Muscle of back (tissue), 13 donors: ENCODE results near the gene ZFP64. TPM values are rescaled to one million over a fixed set of nuclear protein-coding genes. Genes with fewer than 3 reads are reported as not detected.
"Not testable (repeated sequence)": the region's sequence is repeated elsewhere in the genome, so short reads cannot be mapped to it uniquely, and the experiment has no call there.

Source experiments
- DNase-seq, 3 donors: peaks; one replicate each; pipeline versions ENCODE4 v3.0.0 to v3.0.0-alpha.2; 2013
- long read RNA-seq, 9 donors: transcript quantifications; one replicate each; lab custom pipeline, GENCODE V29; 2026
- polyA plus RNA-seq, 10 donors: library from polyadenylated mRNA; unstranded; fragments of 120-200 nt; gene quantifications; one replicate each; pipeline ENCODE4 v1.2.1, GENCODE V29; 2013; ENCODE audit not compliant: insufficient read length in 10 of 10

The ZFP64 gene
- polyA plus RNA-seq: 10 to 100 TPM; 11.1 to 16.6 (median 12.7) TPM
- long read RNA-seq, donor 1, partial matches to known transcripts: 0 of 4 reads
- long read RNA-seq, donor 1, other reads (novel, unspliced or antisense): 0 of 4 reads
- long read RNA-seq, donor 2, partial matches to known transcripts: 5 of 6 reads
- long read RNA-seq, donor 2, other reads (novel, unspliced or antisense): 0 of 6 reads
- long read RNA-seq, donor 3: 0 reads
- long read RNA-seq, donor 4: 0 reads
- long read RNA-seq, donor 5, partial matches to known transcripts: 0 of 4 reads
- long read RNA-seq, donor 5, other reads (novel, unspliced or antisense): 0 of 4 reads
- long read RNA-seq, donor 6, partial matches to known transcripts: 0 of 2 reads
- long read RNA-seq, donor 6, other reads (novel, unspliced or antisense): 0 of 2 reads
- long read RNA-seq, donor 7, partial matches to known transcripts: 0 of 2 reads
- long read RNA-seq, donor 7, other reads (novel, unspliced or antisense): 0 of 2 reads
- long read RNA-seq, donor 8, partial matches to known transcripts: 0 of 3 reads
- long read RNA-seq, donor 8, other reads (novel, unspliced or antisense): 0 of 3 reads
- long read RNA-seq, donor 9: 0 reads

- peak; percentile 76 to 96 (median 87) for DNase-seq
Observed at GRCh38 chr20:52191132-52191915, at the start of gene ZFP64. Gene ZFP64 (minus strand): TSS chr20:52191779. CDS start chr20:52191636, 143 bp downstream.

DNA sequence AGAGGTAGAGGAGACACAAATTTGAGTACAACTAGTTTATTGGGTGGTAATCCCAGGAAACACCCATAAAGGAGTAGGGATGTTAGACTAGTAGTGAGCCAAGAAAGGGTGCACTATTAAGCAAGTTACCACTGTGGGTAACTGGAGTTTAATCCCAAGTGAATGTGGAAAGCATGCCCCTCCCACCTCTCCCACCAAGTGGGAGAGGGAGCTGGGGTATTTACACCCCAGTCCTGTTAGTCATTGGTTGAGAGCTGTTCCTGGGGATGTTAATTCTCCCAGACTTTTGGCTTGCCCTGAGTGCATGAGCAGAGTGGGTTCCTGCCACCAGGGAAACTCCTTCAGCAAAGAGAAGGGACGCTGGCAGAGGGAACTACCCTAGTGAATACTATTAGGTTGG, 49.2 kb upstream of the ZFP64 start:
- DNase-seq: no peak

DNA sequence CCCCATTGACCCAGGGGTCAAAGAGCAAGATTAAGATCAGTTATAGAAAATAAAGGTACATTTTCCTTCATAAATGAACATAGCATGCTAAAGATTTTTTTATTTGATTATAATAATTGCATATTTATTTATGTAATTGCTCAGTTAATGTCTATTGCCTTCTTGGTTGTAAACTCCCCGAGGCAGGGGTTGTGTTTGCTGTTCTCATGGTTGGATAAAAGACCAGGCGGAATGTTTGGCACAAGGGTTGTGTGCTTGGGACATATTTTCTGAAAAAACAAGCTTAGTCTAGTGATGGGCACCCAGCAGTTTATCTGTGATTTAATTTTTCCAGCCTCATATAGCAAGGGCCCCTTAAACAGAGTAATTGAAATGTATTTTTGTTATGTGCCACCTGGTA, 47.5 kb upstream of the ZFP64 start:
- no peak for DNase-seq

GRCh38 chr20:52236292-52236691, 44.7 kb upstream of the ZFP64 start:
- no peak for DNase-seq

GRCh38 chr20:52235129-52235528, 43.5 kb upstream of the ZFP64 start:
- DNase-seq: no peak

- DNase-seq: no peak
Observed at GRCh38 chr20:52234302-52235045, 42.9 kb upstream of the ZFP64 start.

GRCh38 chr20:52231230-52231746, 39.7 kb upstream of the ZFP64 start:
- DNase-seq: no peak

- peak; percentile 7 to 73 (median 29) for DNase-seq
Observed at GRCh38 chr20:52230409-52230808, 38.8 kb upstream of the ZFP64 start.

DNA sequence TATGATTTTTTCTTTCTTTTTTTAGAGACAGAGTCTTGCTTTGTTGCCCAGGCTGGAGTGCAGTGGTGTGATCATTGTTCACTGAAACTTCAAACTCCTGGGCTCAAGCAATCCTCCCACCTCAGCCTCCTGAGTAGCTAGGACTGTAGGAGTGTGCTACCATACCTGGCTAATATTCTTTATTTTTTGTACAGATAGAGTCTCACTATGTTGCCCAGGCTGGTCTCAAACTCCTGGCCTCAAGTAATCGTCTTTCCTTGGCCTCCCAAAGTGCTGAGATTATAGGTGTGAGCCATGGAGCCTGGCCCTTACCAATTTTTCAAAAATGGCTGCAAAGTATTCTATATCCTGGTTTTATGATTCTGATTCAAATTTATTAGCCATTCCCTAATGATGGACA, 37.8 kb upstream of the ZFP64 start:
- not testable (repeated sequence) for DNase-seq

DNA sequence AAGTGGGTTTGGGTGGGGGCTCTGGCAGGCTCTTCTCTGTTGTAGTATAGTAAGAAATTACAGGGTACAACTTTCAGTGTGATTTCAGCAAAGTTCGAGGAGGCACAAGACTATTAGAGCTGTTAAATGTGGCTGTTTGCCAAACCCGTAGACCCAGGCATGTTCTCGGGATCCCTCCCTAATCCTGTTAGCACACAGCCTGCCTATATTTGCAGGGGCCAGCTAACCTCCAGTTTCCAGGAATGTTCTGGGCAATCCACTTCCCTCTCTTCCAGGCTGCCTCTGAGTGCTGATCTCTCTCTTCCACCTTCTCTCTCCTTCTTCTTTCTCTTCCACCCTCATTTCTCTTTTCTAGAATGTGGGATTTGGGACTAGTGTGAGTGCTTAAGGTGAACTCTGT, 34.8 kb upstream of the ZFP64 start:
- DNase-seq: no peak

- no peak for DNase-seq
Observed at GRCh38 chr20:52224920-52225319, 33.3 kb upstream of the ZFP64 start.

DNA sequence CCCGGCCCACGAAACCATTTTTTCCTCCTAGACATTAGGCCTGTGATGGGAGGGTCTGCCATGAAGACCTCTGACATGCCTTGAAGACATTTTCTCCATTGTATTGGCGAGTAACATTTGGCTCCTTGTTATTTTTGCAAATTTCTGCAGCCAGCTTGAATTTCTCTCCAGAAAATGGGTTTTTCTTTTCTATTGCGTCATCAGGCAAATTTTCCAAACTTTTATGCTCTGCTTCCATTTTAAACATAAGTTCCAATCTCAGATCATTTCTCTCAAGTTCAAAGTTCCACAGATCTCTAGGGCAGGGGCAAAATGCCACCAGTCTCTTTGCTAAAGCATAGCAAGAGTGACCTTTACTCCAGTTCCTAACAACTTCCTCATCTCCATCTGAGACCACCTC, 29.8 kb upstream of the ZFP64 start:
- DNase-seq: not testable (repeated sequence)

- DNase-seq: not testable (repeated sequence)
Observed at GRCh38 chr20:52220891-52221290, 29.3 kb upstream of the ZFP64 start.

DNA sequence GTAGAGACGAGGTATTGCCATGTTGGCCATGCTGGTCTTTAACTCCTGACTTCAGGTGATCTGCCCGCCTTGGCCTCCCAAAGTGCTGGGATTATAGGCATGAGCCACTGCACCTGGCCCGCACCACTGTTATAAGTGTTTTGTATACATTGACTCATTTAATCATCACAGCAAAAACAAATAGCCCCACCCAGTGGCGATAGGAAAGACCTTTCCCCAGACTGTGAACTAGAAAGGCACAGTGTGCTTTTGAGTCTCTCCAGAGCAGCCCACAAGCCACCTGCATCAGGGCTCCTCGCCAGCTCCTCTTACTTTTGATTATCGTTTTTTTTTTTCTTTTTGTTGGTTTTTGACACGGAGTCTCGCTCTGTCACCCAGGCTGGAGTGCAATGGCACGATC, 27.9 kb upstream of the ZFP64 start:
- no peak for DNase-seq

GRCh38 chr20:52217689-52218395, 26.3 kb upstream of the ZFP64 start:
- no peak for DNase-seq

DNA sequence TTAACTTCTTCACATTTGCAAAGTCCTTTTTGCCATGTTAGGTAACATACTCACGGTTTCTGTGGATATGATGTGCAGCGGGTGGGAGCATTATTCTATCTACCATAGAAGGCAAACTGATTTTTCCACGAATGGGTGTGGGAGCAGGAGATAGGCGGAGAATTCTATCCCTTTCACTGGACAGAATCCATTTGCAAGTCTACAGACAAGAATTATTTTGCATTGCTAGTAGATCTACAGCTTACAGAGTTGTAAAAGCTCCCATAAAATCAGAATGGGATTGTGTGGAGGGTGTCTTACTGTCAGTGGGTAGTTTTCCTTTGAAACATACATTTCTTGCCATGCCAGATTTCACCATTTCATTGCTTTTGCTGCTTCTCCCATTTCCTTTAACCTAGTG, 22.4 kb upstream of the ZFP64 start:
- no peak for DNase-seq

- no peak for DNase-seq
Observed at GRCh38 chr20:52212943-52213342, 21.4 kb upstream of the ZFP64 start.

DNA sequence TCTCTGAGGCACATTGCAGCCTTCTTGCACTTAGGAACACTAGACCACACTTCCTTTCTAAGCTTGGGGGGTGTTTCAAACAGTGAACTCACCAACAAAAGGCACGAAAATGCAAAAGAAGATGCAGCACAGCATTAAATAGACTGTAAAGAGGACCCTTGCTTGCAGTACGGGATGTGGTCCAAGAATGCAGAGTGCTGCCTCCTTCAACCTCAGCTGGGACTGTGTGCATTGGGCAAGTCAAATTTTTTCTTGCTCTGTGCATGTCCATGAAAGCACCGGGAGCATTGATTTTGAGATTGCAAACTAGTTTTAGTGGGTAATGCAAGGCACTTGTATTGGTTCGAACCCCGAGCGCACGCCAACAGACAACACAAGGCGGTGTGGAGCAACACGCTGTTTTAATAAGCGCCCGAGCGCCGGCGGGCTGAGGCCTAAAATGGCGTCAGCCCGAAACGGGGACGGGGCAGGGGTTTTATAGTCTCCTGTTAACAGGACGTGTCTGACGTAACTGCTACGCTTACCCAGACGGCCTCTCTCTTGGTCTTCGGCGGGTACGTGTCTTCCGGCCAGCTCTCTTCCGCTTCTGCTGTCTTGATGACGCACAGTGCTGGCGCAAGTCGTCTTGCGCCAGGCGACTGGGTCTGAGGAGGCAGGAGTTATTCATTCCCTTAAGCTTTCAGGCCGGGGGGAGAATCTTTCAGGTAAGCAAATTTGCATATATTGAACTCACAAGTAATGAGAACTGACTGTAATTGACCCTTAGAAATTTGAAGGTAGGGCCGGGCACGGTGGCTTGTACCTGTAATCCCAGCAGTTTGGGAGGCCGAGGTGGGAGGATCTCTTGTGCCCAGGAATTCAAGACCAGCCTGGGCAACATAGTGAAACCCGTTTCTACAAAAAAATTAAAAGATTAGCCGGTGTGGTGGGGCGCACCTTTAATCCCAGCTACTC, 18.7 kb upstream of the ZFP64 start:
- no peak for DNase-seq

GRCh38 chr20:52209154-52209571, 17.6 kb upstream of the ZFP64 start:
- no peak for DNase-seq
